Measurements from ENCODE around the gene KRT34.

The KRT34 gene

DNA sequence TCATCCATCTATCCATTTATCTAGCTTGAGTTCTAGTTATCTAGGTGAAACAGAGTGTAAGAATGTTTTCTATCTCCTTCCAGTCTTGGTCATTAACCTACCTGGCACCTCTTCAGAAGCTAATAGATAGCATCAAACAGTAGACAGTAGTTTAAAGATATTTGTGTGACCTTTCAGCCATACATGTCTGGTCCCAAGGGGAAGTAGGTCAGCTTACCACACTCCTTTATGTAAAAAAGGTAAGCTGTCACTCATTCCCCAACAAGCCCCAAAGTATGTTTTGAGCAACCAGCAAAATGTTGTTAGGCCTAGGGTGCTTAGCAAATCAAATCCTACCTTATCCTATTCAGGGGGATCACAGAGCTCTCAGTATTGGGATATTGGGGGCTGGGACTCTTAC is 16.0 kb downstream of the KRT34 start:
- no peak overlapping the region for H3K9ac ChIP-seq (ENCODE audit: low read length)
- H3K27me3 ChIP-seq (ENCODE audit: low read depth, low read length): peaks cover 11% of the 10 kb centered on the region
- no peak overlapping the region for H3K4me3 ChIP-seq (ENCODE audit: low read length)
- no peak overlapping the region for H3K27ac ChIP-seq (ENCODE audit: low read length)
- no peaks in the 10 kb centered on the region for H4K20me1 ChIP-seq (ENCODE audit: insufficient read depth, low read length)
- TF ChIP-seq, protein P1, sequence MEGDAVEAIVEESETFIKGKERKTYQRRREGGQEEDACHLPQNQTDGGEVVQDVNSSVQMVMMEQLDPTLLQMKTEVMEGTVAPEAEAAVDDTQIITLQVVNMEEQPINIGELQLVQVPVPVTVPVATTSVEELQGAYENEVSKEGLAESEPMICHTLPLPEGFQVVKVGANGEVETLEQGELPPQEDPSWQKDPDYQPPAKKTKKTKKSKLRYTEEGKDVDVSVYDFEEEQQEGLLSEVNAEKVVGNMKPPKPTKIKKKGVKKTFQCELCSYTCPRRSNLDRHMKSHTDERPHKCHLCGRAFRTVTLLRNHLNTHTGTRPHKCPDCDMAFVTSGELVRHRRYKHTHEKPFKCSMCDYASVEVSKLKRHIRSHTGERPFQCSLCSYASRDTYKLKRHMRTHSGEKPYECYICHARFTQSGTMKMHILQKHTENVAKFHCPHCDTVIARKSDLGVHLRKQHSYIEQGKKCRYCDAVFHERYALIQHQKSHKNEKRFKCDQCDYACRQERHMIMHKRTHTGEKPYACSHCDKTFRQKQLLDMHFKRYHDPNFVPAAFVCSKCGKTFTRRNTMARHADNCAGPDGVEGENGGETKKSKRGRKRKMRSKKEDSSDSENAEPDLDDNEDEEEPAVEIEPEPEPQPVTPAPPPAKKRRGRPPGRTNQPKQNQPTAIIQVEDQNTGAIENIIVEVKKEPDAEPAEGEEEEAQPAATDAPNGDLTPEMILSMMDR (IDR thresholded peaks at IDR 0.05; ENCODE audit: low read depth, low read length): no peak
- TF ChIP-seq EZH2phosphoT487 (IDR thresholded peaks at IDR 0.05; ENCODE audit: low read depth): no peak
- no peaks in the 10 kb centered on the region for H3K4me1 ChIP-seq (ENCODE audit: low read length)
- no peaks in the 10 kb centered on the region for H3K9me3 ChIP-seq (ENCODE audit: insufficient read depth, low read length)
- H2AFZ ChIP-seq (ENCODE audit: low read depth, low read length): no peak overlapping the region
- no peaks in the 10 kb centered on the region for H3K79me2 ChIP-seq (ENCODE audit: low read length)
- H3K36me3 ChIP-seq (replicated peaks; ENCODE audit: low read depth, low read length): no peaks in the 10 kb centered on the region
- H3K4me2 ChIP-seq (ENCODE audit: low read length): no peak overlapping the region

DNA sequence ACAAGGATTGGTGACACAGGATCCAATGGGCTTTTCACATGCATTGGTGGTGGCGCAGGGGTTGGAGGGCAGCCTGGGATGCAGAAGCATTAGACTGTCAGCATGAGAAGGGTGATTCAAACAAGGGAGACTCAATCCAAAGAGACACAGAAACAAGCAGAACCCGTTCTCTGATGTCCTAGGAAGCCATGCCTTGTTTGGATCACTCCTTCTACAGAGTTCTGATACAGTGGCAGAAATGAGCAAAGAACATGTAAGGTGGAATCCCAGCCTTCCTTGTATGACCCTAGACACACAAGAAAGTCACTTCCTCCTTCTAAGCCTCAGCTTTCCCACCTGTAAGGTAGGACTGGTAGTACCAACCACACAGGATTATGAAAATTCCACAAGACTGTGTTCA is 18.2 kb downstream of the KRT34 start:
- no peak overlapping the region for H3K4me3 ChIP-seq (ENCODE audit: low read length)
- no peaks in the 10 kb centered on the region for H4K20me1 ChIP-seq (ENCODE audit: insufficient read depth, low read length)
- H3K9me3 ChIP-seq (ENCODE audit: insufficient read depth, low read length): no peaks in the 10 kb centered on the region
- H3K36me3 ChIP-seq (replicated peaks; ENCODE audit: low read depth, low read length): no peaks in the 10 kb centered on the region
- TF ChIP-seq, protein P1 (IDR thresholded peaks at IDR 0.05; ENCODE audit: low read depth, low read length): no peak
- TF ChIP-seq EZH2phosphoT487 (IDR thresholded peaks at IDR 0.05; ENCODE audit: low read depth): no peak
- no peaks in the 10 kb centered on the region for H3K4me1 ChIP-seq (ENCODE audit: low read length)
- no peak overlapping the region for H3K4me2 ChIP-seq (ENCODE audit: low read length)
- H2AFZ ChIP-seq (ENCODE audit: low read depth, low read length): no peak overlapping the region
- H3K9ac ChIP-seq (ENCODE audit: low read length): no peak overlapping the region
- peaks cover 4% of the 10 kb centered on the region; the same call in 1 of the 2 replicates for H3K27me3 ChIP-seq (ENCODE audit: low read depth, low read length)
- no peaks in the 10 kb centered on the region for H3K79me2 ChIP-seq (ENCODE audit: low read length)
- H3K27ac ChIP-seq (ENCODE audit: low read length): no peak overlapping the region

DNA sequence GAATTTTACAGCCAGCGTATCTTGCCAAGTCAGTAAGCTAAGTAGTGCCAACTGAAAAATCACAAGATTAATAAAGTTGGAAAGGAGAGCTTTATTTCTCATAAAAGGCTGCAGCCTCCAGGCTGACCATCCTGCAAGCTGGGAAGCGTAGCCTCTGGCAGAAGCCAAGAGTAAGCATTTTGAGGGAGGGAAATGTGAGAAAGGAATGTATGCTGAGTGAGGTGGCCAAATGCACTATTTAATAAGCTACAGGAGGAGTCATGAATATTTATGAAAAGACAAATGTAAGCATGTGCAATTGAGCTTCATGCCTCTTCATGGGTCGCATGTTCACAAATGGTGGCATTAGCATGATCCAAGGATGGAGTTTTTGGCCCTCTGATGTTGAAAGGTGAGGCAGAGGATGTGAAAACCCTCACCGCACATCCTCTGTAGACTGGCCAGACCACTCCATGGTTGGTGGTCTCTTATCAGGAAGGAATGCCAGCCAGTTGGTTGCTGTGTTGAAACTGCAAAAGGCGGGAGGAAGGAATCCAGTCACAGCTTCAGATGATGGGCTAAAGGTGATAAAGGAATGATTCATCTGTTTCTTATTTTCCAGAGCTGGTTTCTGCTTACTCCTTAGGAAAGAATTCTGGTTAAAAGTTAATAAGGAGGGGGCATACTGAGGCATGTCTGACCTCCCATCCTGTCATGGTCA is 21.7 kb downstream of the KRT34 start:
- no peak for TF ChIP-seq EZH2phosphoT487 (IDR thresholded peaks at IDR 0.05; ENCODE audit: low read depth)
- TF ChIP-seq, protein P1 (IDR thresholded peaks at IDR 0.05; ENCODE audit: low read depth, low read length): no peak
- no peaks in the 10 kb centered on the region for H3K79me2 ChIP-seq (ENCODE audit: low read length)
- no peak overlapping the region for H3K27ac ChIP-seq (ENCODE audit: low read length)
- H3K9ac ChIP-seq (ENCODE audit: low read length): no peak overlapping the region
- no peak overlapping the region for H2AFZ ChIP-seq (ENCODE audit: low read depth, low read length)
- no peaks in the 10 kb centered on the region for H3K4me1 ChIP-seq (ENCODE audit: low read length)
- no peaks in the 10 kb centered on the region for H4K20me1 ChIP-seq (ENCODE audit: insufficient read depth, low read length)
- no peak overlapping the region for H3K4me3 ChIP-seq (ENCODE audit: low read length)
- no peaks in the 10 kb centered on the region for H3K36me3 ChIP-seq (replicated peaks; ENCODE audit: low read depth, low read length)
- no peak overlapping the region for H3K4me2 ChIP-seq (ENCODE audit: low read length)
- H3K27me3 ChIP-seq (ENCODE audit: low read depth, low read length): peaks cover 9% of the 10 kb centered on the region; the same call in 1 of the 2 replicates
- no peaks in the 10 kb centered on the region for H3K9me3 ChIP-seq (ENCODE audit: insufficient read depth, low read length)

DNA sequence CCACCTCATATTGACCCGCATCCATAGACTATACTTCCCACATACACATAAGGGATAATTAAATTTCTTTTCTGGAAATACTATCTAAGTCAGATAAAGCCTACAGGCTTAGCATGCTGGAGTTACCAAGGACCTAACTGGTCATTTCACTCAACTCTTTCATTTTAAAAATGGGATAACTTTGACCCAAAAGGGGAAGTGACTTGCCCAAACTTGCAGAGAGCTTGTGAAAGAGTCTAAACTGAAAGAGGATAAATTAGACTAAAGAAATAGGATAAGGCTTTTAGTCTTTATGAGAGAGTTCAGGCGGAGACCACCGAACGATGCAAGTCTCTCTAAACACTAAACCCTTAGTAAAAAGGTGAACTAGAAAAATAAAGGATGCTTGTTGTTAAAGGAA is 27.6 kb downstream of the KRT34 start:
- H3K36me3 ChIP-seq (replicated peaks; ENCODE audit: low read depth, low read length): no peaks in the 10 kb centered on the region
- H3K9me3 ChIP-seq (ENCODE audit: insufficient read depth, low read length): no peaks in the 10 kb centered on the region
- H3K4me2 ChIP-seq (ENCODE audit: low read length): no peak overlapping the region
- H3K27me3 ChIP-seq (ENCODE audit: low read depth, low read length): peaks cover 11% of the 10 kb centered on the region; the same call in 1 of the 2 replicates
- no peaks in the 10 kb centered on the region for H3K79me2 ChIP-seq (ENCODE audit: low read length)
- H3K4me1 ChIP-seq (ENCODE audit: low read length): no peaks in the 10 kb centered on the region
- H3K27ac ChIP-seq (ENCODE audit: low read length): no peak overlapping the region
- no peak overlapping the region for H2AFZ ChIP-seq (ENCODE audit: low read depth, low read length)
- no peak overlapping the region for H3K4me3 ChIP-seq (ENCODE audit: low read length)
- H3K9ac ChIP-seq (ENCODE audit: low read length): no peak overlapping the region
- no peaks in the 10 kb centered on the region for H4K20me1 ChIP-seq (ENCODE audit: insufficient read depth, low read length)
- TF ChIP-seq EZH2phosphoT487 (IDR thresholded peaks at IDR 0.05; ENCODE audit: low read depth): no peak
- TF ChIP-seq, protein P1 (IDR thresholded peaks at IDR 0.05; ENCODE audit: low read depth, low read length): no peak
